ENCODE results near the gene ASB7. TPM values are rescaled to one million over a fixed set of nuclear protein-coding genes. Genes with fewer than 3 reads are reported as not detected.

Gene ASB7
- total and polyA plus RNA-seq, 2 experiments from 2014 or later = 4.1 to 13.9 TPM

GRCh38 chr15:100616700-100617099 lies 14.3 kb downstream of the ASB7 start:
- no peaks in the 10 kb centered on the region for H3K27me3 Mint-ChIP-seq (ENCODE audit: insufficient read depth, low read depth, poor library complexity)
- no peak for TF ChIP-seq POLR2AphosphoS5 (IDR thresholded peaks at IDR 0.05; ENCODE audit: low read depth)
- no peak for TF ChIP-seq EZH2phosphoT487 (IDR thresholded peaks at IDR 0.05; ENCODE audit: unreplicated experiment)
- no peak for TF ChIP-seq ZNF331 (CRISPR knock-in tag; IDR thresholded peaks at IDR 0.05; ENCODE audit: low read depth)
- no peak for TF ChIP-seq ZNF114 (CRISPR knock-in tag; IDR thresholded peaks at IDR 0.05)
- no peak for TF ChIP-seq STAT1 (IDR thresholded peaks at IDR 0.05; ENCODE audit: unreplicated experiment)
- TF ChIP-seq, protein P1, sequence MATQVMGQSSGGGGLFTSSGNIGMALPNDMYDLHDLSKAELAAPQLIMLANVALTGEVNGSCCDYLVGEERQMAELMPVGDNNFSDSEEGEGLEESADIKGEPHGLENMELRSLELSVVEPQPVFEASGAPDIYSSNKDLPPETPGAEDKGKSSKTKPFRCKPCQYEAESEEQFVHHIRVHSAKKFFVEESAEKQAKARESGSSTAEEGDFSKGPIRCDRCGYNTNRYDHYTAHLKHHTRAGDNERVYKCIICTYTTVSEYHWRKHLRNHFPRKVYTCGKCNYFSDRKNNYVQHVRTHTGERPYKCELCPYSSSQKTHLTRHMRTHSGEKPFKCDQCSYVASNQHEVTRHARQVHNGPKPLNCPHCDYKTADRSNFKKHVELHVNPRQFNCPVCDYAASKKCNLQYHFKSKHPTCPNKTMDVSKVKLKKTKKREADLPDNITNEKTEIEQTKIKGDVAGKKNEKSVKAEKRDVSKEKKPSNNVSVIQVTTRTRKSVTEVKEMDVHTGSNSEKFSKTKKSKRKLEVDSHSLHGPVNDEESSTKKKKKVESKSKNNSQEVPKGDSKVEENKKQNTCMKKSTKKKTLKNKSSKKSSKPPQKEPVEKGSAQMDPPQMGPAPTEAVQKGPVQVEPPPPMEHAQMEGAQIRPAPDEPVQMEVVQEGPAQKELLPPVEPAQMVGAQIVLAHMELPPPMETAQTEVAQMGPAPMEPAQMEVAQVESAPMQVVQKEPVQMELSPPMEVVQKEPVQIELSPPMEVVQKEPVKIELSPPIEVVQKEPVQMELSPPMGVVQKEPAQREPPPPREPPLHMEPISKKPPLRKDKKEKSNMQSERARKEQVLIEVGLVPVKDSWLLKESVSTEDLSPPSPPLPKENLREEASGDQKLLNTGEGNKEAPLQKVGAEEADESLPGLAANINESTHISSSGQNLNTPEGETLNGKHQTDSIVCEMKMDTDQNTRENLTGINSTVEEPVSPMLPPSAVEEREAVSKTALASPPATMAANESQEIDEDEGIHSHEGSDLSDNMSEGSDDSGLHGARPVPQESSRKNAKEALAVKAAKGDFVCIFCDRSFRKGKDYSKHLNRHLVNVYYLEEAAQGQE (IDR thresholded peaks at IDR 0.05; ENCODE audit: unreplicated experiment) = no peak
- TF ChIP-seq, protein P2, sequence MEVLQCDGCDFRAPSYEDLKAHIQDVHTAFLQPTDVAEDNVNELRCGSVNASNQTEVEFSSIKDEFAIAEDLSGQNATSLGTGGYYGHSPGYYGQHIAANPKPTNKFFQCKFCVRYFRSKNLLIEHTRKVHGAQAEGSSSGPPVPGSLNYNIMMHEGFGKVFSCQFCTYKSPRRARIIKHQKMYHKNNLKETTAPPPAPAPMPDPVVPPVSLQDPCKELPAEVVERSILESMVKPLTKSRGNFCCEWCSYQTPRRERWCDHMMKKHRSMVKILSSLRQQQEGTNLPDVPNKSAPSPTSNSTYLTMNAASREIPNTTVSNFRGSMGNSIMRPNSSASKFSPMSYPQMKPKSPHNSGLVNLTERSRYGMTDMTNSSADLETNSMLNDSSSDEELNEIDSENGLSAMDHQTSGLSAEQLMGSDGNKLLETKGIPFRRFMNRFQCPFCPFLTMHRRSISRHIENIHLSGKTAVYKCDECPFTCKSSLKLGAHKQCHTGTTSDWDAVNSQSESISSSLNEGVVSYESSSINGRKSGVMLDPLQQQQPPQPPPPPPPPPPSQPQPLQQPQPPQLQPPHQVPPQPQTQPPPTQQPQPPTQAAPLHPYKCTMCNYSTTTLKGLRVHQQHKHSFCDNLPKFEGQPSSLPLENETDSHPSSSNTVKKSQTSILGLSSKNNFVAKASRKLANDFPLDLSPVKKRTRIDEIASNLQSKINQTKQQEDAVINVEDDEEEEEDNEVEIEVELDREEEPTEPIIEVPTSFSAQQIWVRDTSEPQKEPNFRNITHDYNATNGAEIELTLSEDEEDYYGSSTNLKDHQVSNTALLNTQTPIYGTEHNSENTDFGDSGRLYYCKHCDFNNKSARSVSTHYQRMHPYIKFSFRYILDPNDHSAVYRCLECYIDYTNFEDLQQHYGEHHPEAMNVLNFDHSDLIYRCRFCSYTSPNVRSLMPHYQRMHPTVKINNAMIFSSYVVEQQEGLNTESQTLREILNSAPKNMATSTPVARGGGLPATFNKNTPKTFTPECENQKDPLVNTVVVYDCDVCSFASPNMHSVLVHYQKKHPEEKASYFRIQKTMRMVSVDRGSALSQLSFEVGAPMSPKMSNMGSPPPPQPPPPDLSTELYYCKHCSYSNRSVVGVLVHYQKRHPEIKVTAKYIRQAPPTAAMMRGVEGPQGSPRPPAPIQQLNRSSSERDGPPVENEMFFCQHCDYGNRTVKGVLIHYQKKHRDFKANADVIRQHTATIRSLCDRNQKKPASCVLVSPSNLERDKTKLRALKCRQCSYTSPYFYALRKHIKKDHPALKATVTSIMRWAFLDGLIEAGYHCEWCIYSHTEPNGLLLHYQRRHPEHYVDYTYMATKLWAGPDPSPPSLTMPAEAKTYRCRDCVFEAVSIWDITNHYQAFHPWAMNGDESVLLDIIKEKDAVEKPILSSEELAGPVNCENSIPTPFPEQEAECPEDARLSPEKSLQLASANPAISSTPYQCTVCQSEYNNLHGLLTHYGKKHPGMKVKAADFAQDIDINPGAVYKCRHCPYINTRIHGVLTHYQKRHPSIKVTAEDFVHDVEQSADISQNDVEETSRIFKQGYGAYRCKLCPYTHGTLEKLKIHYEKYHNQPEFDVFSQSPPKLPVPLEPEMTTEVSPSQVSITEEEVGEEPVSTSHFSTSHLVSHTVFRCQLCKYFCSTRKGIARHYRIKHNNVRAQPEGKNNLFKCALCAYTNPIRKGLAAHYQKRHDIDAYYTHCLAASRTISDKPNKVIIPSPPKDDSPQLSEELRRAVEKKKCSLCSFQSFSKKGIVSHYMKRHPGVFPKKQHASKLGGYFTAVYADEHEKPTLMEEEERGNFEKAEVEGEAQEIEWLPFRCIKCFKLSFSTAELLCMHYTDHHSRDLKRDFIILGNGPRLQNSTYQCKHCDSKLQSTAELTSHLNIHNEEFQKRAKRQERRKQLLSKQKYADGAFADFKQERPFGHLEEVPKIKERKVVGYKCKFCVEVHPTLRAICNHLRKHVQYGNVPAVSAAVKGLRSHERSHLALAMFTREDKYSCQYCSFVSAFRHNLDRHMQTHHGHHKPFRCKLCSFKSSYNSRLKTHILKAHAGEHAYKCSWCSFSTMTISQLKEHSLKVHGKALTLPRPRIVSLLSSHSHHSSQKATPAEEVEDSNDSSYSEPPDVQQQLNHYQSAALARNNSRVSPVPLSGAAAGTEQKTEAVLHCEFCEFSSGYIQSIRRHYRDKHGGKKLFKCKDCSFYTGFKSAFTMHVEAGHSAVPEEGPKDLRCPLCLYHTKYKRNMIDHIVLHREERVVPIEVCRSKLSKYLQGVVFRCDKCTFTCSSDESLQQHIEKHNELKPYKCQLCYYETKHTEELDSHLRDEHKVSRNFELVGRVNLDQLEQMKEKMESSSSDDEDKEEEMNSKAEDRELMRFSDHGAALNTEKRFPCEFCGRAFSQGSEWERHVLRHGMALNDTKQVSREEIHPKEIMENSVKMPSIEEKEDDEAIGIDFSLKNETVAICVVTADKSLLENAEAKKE (CRISPR knock-in tag; IDR thresholded peaks at IDR 0.05) = no peak
- no peak for TF ChIP-seq NANOG (IDR thresholded peaks at IDR 0.05; ENCODE audit: borderline replicate concordance)
- TF ChIP-seq JUNB (IDR thresholded peaks at IDR 0.05; ENCODE audit: unreplicated experiment) = no peak

More at GRCh38 chr15:100616700-100617099, 14.3 kb downstream of the ASB7 start:
- DNase-seq (ENCODE audit: low spot score) (no peak), ATAC-seq (no peak)
- no peak overlapping the region for H3K4me2 ChIP-seq
- Mint-ChIP-seq H3K36me3 (ENCODE audit: low read depth) (peaks cover 11% of the 10 kb centered on the region; the same call in 2 of the 3 replicates), H3K4me3 (no peak overlapping the region), H3K4me1 (no peaks in the 10 kb centered on the region), H3K9me3 (no peaks in the 10 kb centered on the region), H3K27ac (no peak overlapping the region)
- H3K27ac ChIP-seq (ENCODE audit: low read depth) = no peak overlapping the region
- no peak overlapping the region for H2AFZ ChIP-seq
- peaks cover 12% of the 10 kb centered on the region; the same call in 1 of the 2 replicates for H4K20me1 ChIP-seq (replicated peaks; ENCODE audit: insufficient read depth)
- H3F3A ChIP-seq (replicated peaks; ENCODE audit: low read depth) = no peaks in the 10 kb centered on the region
- peaks cover 12% of the 10 kb centered on the region for H3K79me2 ChIP-seq (replicated peaks; ENCODE audit: insufficient read depth)
- no peaks in the 10 kb centered on the region for H3K27me3 ChIP-seq (ENCODE audit: insufficient read depth)
- no peaks in the 10 kb centered on the region for H3K9me2 ChIP-seq (ENCODE audit: insufficient read depth)
- no peak overlapping the region for H3K4me3 ChIP-seq
- no peaks in the 10 kb centered on the region for H3K4me1 ChIP-seq (ENCODE audit: insufficient read depth)
- H3K36me3 ChIP-seq (ENCODE audit: insufficient read depth) = peaks cover 11% of the 10 kb centered on the region

Data from GM23338 (cell line).